HG03439 (cell line): ENCODE measurements around the gene DENND1A.

Experiments
- ATAC-seq: cut with Tn5 transposase; IDR thresholded peaks from one replicate; pipeline ENCODE4 v1.9.1; 2021; ENCODE audit warnings: mild to moderate bottlenecking, moderate library complexity; ENCODE audit not compliant: unreplicated experiment

Gene DENND1A

DNA sequence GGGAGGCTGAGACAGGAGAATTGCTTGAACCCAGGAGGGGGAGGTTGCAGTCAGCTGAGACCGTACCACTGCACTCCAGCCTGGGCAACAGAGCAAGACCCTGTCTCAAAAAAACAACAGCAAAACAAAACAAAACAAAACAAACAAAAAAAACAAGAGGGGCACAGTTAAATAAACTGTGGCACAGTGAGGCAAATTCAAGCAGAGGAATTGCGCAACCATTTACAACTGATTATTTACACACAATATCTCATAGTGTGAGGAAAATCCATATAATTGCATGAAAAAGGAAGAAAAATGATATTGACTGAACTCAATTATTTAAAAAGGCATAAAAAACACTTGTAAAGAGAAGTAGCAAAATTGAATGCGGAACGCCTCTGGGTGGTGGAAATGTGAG is 412.4 kb downstream of the DENND1A start:
- ATAC-seq: no peak

GRCh38 chr9:123514766-123515165 is 415.2 kb downstream of the DENND1A start:
- ATAC-seq: no peak

DNA sequence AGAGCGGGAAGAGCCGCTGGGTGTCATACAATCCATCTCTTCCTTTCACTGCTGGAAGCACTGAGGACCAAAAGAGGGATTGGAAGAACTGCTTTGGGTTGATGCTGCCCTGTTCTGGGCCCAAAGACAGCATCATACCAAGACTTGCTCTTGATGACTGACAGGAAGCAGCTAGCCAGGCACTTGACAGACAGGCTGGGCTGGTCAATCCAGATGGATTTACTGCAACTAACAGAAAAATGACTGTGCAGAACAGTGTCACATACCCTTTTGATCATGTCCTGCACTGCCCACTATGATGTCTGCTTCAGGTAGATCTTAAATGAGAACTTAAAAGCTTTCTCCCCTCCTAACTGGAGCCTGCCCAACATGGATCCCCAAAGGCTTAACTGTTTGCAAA is 416.4 kb downstream of the DENND1A start:
- ATAC-seq: no peak

DNA sequence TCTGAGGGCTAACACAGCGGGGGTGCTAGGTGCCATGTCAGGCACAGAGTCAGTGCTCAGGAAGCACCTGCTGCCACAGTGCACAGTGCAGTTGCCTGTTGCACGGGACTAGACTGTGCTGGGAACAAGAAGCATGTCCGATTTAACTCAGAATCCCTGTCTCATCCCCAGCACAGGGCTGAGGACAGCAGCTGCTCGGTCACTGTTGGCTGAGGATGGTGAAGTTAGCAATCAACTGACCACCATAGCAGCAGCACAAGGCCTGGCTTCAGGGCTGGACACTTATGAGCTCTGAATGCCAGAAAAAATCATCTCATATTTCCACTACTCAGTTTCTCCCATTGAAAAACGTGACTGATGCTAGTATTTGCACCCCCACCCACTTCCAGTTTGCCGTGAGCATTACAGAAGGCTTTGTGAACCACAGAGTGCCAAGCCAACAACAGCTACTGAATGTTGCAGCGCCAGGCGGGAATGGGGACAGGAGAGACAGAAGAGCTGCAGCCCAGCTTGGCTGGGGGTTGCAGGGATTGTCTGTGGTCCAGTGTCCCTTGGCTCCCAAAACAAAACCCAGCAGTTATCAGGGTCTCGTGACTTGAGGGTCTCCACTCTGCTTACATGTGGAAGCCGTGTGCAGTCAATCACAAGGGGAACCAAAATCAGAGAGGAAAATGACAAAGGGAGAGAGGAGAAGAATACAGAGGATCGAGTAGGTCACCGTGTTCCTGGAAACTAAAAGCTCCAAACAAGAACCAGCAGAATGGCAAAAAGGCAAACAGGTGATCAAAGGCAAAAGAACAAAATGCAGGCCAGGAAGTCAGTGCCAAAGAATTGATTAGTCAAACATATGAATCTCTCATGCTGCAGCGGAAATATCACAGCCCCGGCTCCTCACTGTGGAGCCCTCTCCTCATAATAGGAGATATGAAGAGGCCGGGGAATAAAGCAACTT is 418.3 kb downstream of the DENND1A start:
- no peak for ATAC-seq

DNA sequence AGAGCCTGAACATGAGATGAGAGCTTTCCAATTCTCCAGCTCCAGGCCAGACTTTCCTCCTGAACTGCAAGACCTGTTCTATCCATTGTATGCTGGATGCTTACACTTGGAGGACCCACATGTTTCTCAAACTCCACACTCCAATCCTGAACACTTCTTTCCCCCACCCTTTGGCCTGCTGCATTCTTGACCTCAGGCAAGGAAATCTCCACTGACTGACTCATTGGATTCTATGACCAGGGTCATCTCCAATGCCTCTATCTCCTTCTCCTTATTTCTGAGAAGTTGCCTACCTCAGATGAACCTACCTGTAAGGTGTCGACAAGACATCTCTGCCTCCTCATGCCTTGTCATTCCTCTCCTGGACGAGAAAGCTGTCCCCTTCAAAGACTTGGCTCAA is 420.3 kb downstream of the DENND1A start:
- no peak for ATAC-seq

- ATAC-seq: no peak
Measured at GRCh38 chr9:123508048-123508447, 421.9 kb downstream of the DENND1A start.

DNA sequence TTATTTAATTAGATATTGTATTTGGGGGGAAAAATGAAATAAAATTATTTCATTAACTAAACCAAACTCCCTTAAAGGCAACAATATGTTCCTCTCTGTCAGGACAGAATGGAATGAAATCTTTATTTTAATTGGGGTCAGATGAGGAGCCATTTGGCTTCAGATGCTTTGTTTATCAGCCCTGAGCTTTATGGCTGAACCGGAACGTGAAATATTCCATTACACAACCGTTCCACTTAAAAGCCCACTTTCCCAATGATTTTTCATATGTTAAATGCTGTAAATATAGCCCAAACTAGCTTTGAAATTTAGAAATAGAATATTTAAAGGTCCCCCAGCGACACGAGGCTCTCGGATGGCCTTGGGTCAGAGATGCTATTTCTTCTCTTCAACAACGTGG is 424.4 kb downstream of the DENND1A start:
- no peak for ATAC-seq

DNA sequence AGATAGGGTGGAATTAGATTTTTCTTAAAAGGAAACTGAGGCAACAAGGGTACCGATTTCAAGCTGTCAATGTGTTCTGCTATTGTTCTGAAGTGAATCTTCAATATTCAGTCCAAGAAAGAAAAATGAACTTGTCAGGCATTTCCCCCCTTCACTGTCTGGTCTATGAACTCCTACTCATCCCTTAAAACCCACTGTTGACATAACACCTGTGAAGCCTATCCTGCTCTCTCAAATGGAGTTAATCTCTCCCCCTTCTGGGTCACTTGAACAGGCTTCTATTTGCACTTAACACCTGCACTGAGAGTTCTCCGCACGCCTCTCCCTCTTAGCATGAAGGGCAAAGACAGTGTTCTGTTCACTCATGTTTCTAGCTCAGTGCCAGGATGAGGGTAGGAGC is 429.6 kb downstream of the DENND1A start:
- ATAC-seq: no peak

- no peak for ATAC-seq
Measured at GRCh38 chr9:123497830-123498229, 432.1 kb downstream of the DENND1A start.

- no peak for ATAC-seq
Measured at GRCh38 chr9:123495731-123496130, 434.2 kb downstream of the DENND1A start.

DNA sequence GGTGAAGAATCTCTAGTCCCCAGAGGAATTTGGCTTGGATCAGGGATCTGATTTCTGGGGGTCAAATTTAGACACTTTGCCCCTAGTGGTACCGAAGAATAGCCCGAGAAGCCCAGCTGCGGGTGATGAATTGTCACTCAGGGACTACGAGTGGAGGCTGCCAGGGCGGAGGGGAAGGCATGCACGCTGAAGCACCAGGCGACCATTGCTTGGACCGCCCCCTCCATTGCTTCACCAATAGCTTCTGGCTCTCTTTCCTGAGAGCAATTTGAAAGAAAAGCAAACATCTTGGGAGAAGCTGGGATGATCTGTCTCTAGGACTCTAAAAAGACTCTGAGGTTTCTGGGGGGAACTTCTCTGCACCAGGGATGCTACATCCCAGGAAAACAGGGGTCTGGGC is 436.3 kb downstream of the DENND1A start:
- no peak for ATAC-seq

GRCh38 chr9:123490688-123491087 is 439.2 kb downstream of the DENND1A start:
- ATAC-seq: no peak

DNA sequence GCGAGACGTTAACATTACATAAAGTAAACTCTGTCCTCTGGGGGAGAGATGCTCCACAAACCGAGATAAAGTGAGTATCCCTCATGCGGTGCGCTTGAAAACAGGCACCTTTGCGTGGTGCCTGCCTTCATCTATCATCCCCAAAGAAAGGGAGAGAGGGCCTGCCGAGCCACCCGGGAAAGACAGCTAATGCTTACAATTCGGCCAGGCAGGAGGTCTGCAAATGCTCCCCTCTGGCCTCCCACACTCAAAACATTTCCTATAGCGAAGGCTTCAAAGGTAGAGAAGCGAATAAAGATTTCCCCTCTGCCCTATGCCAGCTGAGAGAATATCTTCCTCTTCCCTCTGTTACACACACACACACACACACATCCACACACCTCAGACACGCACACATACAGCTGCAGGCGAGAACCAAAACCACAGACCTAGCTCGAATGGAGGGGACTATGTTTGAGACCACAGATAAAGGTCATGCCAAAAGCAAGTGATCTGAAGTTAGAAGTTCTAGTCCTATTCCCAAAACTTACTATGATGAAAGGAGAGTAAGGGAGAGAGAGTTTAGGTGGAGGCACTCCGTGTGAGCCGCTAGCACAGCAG is 441.1 kb downstream of the DENND1A start:
- ATAC-seq: no peak

DNA sequence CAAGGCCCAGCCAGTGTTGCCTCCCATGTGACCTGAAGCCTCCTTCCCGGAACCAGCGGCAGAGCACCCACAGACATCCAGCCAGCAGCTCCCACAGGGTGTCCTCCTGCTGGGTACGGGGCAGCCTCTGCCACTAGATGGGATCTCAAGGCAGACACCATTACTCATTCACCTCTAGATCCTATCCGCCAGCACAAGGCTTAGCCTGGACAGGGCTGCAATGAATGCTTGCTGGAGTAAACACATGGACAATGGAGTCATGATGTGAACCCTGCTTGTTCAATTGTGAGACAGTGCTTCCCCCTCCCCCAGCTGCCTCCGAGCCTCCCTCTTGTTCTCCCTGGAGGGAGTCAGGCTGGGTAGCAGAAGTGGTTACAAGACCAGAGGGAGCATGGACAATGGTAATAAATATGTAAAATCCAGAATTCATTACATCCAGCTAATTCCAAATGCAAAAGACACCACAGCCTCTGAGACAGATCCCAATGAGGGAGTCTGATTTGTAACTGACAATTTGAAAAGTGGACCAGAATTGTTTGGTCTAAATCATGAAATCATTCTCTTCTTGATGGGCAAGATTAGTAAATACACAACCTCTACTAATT is 441.9 kb downstream of the DENND1A start:
- ATAC-seq: no peak

DNA sequence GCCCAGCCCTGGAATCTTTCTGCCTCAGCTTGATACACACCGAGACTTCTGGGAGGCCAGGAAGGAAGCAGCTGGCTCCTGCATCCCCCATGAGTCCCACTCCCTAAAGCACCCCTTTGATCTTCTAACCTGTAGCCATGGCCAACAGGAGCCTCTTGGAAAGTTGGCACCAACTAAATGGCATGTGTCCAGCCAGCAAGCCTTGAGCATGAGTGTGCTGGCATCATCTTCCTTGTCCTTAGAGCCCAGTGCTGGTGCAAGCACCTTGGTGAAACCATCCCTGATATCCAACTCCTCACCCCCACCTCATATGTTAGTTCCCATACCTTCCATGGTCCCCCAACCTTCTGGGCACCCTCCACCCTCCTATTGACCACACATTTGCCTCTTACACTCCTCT is 443.5 kb downstream of the DENND1A start:
- no peak for ATAC-seq

DNA sequence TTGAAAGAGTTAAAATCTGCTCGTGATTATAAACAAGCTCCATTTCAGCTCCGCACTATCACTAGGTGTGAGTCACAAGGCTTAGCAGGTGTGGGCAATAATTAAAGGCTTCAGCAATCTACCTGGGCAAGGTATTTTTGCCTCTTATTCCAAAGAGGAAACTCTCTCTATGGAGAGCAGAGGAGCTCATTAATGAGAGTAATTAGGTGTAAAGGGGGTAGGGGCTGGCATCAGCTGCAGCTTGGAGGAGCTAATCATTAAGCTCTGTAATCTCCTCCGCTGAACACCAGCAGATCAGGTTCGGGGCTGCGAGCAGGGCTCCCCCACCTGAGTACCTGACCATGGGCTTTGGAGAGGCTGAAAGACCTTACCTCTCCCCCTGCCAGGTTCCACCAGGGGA is 444.7 kb downstream of the DENND1A start:
- no peak for ATAC-seq

DNA sequence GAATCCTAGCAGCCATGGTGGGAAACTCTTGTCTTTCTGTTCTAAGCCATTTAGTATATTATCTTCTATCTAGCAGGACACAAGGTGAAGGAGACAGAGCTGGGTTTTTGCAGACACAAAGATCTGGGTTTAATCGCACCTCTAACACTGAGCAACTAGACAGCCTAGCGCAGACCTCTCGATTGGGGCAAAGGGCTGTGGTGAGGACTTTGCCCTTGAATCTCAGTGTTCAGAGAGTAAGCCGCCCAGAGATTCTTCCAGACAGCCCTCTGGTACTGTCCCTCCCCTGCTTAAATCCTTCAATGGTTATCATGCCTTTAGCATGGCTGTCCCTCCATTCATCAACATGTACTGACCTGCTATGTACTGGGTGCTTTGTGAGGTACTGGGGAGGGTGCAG is 445.8 kb downstream of the DENND1A start:
- ATAC-seq: no peak

GRCh38 chr9:123483191-123483803 is 446.6 kb downstream of the DENND1A start:
- ATAC-seq: no peak

GRCh38 chr9:123482295-123482968 is 447.5 kb downstream of the DENND1A start:
- no peak for ATAC-seq

GRCh38 chr9:123481209-123481865 is 448.6 kb downstream of the DENND1A start:
- ATAC-seq: no peak
